HG02588 (cell line): ENCODE data around the gene DLG4.

ENCODE experiments used
- ATAC-seq: cut with Tn5 transposase; IDR thresholded peaks from one replicate; pipeline ENCODE4 v1.9.1; 2021; ENCODE audit warnings: mild to moderate bottlenecking, moderate library complexity; ENCODE audit not compliant: unreplicated experiment

The DLG4 gene

GRCh38 chr17:7219812-7220592 lies at the start of gene DLG4, which contains the start of gene ACADVL:
TSS of gene DLG4 (minus strand) at chr17:7219836.
TSS of gene ACADVL (plus strand) at chr17:7219938. CDS start at chr17:7219985, 47 bp downstream.
- peak; percentile 59 for ATAC-seq

- ATAC-seq = no peak
Measured at GRCh38 chr17:7266784-7267183, 47.1 kb upstream of the DLG4 start.

GRCh38 chr17:7263801-7264078 lies 44.1 kb upstream of the DLG4 start:
- no peak for ATAC-seq

- ATAC-seq = no peak
Measured at GRCh38 chr17:7262935-7263800, 43.5 kb upstream of the DLG4 start.

GRCh38 chr17:7262192-7262934 lies 42.7 kb upstream of the DLG4 start, which contains the start of gene CLDN7:
TSS of gene CLDN7 (minus strand) at chr17:7262478. CDS start at chr17:7262043, 435 bp downstream.
- ATAC-seq = no peak

- ATAC-seq = no peak
Measured at GRCh38 chr17:7261379-7262191, 41.9 kb upstream of the DLG4 start.

GRCh38 chr17:7260651-7261378 lies 41.2 kb upstream of the DLG4 start:
- no peak for ATAC-seq

GRCh38 chr17:7260151-7260550 lies 40.5 kb upstream of the DLG4 start:
- ATAC-seq = no peak

GRCh38 chr17:7259555-7259889 lies 39.9 kb upstream of the DLG4 start:
- ATAC-seq = no peak

GRCh38 chr17:7258731-7259554 lies 39.3 kb upstream of the DLG4 start:
- ATAC-seq = no peak

GRCh38 chr17:7256766-7257456 lies 37.3 kb upstream of the DLG4 start:
- ATAC-seq = no peak

- no peak for ATAC-seq
Measured at GRCh38 chr17:7254511-7254910, 34.9 kb upstream of the DLG4 start.

- ATAC-seq = no peak
Measured at GRCh38 chr17:7253082-7253481, 33.4 kb upstream of the DLG4 start.

GRCh38 chr17:7252176-7253043 lies 32.8 kb upstream of the DLG4 start, which contains the start of gene ELP5:
TSS of gene ELP5 (plus strand) at chr17:7252215. CDS start at chr17:7252551, 336 bp downstream.
- ATAC-seq = peak; percentile 43

- peak; percentile 77 for ATAC-seq
Measured at GRCh38 chr17:7251661-7252175, 32.1 kb upstream of the DLG4 start, which contains the start of gene CTDNEP1. TSS of gene CTDNEP1 (minus strand) at chr17:7251734. CDS start at chr17:7251296, 438 bp downstream.

- peak; percentile 2 for ATAC-seq
Measured at GRCh38 chr17:7250695-7251627, 31.3 kb upstream of the DLG4 start.
